HEK293 (cell line): ENCODE measurements around the gene STARD3.
A peak's percentile ranks its signal among the peaks of the same experiment; 100 is the strongest.

ENCODE experiments used
- CTCF ChIA-PET: fragments of 350-600 bp; formaldehyde crosslinking; extraction: SDS; loops from one replicate; lab custom pipeline; 2021; ENCODE audit warnings: antibody characterized with exemption; lab: Yijun Ruan, JAX
- POLR2A ChIA-PET: fragments of 300-600 bp; formaldehyde crosslinking; extraction: SDS; loops from one replicate; lab custom pipeline; 2020; ENCODE audit warnings: antibody characterized with exemption, inconsistent platforms; lab: Yijun Ruan, JAX
- H3K27ac ChIP-seq: fragments of 200-500 bp; sonication (Bioruptor generic); 2 replicates; pipeline ENCODE4 v1.5.1; 2014; ENCODE audit warnings: low read depth, low read length, control low read depth, inconsistent platforms; ENCODE audit errors: extremely low read depth
- H3K36me3 ChIP-seq, 2 experiments: fragments of 200-500 bp in 1 of 2; sonication (Bioruptor generic) in 1 of 2; 1 replicate in 1 of 2; 2 replicates in 1 of 2; pipeline ENCODE4 v1.5.1; 2014 to 2017; ENCODE audit warnings: inconsistent platforms in 2 of 2, low read length in 2 of 2; ENCODE audit not compliant: control insufficient read depth in 2 of 2, insufficient read depth in 1 of 2
- H3K4me1 ChIP-seq: fragments of 200-500 bp; sonication (Bioruptor generic); 2 replicates; pipeline ENCODE4 v1.5.1; 2014; ENCODE audit warnings: mild to moderate bottlenecking, low read length, inconsistent platforms; ENCODE audit not compliant: control insufficient read depth, insufficient read depth
- H3K4me3 ChIP-seq: 2 replicates; pipeline ENCODE4 v1.5.1; 2011; ENCODE audit warnings: low read depth, mild to moderate bottlenecking, control low read depth, low read length, moderate library complexity
- H3K9me3 ChIP-seq: fragments of 200-500 bp; sonication (Bioruptor generic); 2 replicates; pipeline ENCODE4 v1.5.1; 2014; ENCODE audit warnings: low read depth, low read length, inconsistent platforms; ENCODE audit not compliant: control insufficient read depth, insufficient read depth
- ELK4 ChIP-seq: IDR thresholded peaks from 2 replicates; pipeline ENCODE4 v1.6.1; 2011; ENCODE audit warnings: mild to moderate bottlenecking, low read depth, low read length, borderline replicate concordance
- HOXC10 ChIP-seq: sonication (generic); formaldehyde crosslinking; IDR thresholded peaks from 2 replicates; pipeline ENCODE4 v1.8.1; 2023; ENCODE audit warnings: mild to moderate bottlenecking, missing genetic modification reagents
- IKZF3 ChIP-seq: fragments of 450-650 bp; IDR thresholded peaks from 2 replicates; pipeline ENCODE4 v1.5.0; 2018; ENCODE audit warnings: missing biosample characterization, mild to moderate bottlenecking, missing genetic modification characterization, moderate library complexity
- KLF7 ChIP-seq: fragments of 450-650 bp; formaldehyde crosslinking; IDR thresholded peaks from 2 replicates; pipeline ENCODE4 v1.5.1; 2016; ENCODE audit warnings: missing biosample characterization, missing genetic modification characterization, borderline replicate concordance
- OSR2 ChIP-seq: fragments of 450-650 bp; formaldehyde crosslinking; IDR thresholded peaks from 2 replicates; pipeline ENCODE4 v1.5.1; 2016; ENCODE audit warnings: missing biosample characterization, missing genetic modification characterization
- PATZ1 ChIP-seq: fragments of 450-650 bp; formaldehyde crosslinking; IDR thresholded peaks from 2 replicates; pipeline ENCODE4 v1.5.1; 2016; ENCODE audit warnings: missing biosample characterization, missing genetic modification characterization
- SP7 ChIP-seq: fragments of 450-650 bp; formaldehyde crosslinking; IDR thresholded peaks from 2 replicates; pipeline ENCODE4 v1.5.1; 2016; ENCODE audit warnings: missing biosample characterization, missing genetic modification characterization
- YY2 ChIP-seq: fragments of 450-650 bp; formaldehyde crosslinking; IDR thresholded peaks from 2 replicates; pipeline ENCODE4 v1.5.1; 2016; ENCODE audit warnings: missing biosample characterization, missing genetic modification characterization
- ZBTB26 ChIP-seq: fragments of 450-650 bp; formaldehyde crosslinking; optimal IDR thresholded peaks from 2 replicates; pipeline ENCODE3; 2016; ENCODE audit warnings: missing biosample characterization, mild to moderate bottlenecking, missing genetic modification characterization
- ZBTB48 ChIP-seq: fragments of 450-650 bp; formaldehyde crosslinking; IDR thresholded peaks from 2 replicates; pipeline ENCODE4 v1.5.1; 2016; ENCODE audit warnings: missing biosample characterization, missing genetic modification characterization
- ZBTB8A ChIP-seq: fragments of 450-650 bp; formaldehyde crosslinking; IDR thresholded peaks from 2 replicates; pipeline ENCODE4 v1.5.1; 2016; ENCODE audit warnings: missing biosample characterization, missing genetic modification characterization
- ZFP41 ChIP-seq: fragments of 450-650 bp; formaldehyde crosslinking; IDR thresholded peaks from 2 replicates; pipeline ENCODE4 v1.5.1; 2016; ENCODE audit warnings: missing biosample characterization, missing genetic modification characterization, borderline replicate concordance
- ZNF133 ChIP-seq: fragments of 450-650 bp; formaldehyde crosslinking; IDR thresholded peaks from 2 replicates; pipeline ENCODE4 v1.5.1; 2016; ENCODE audit warnings: missing biosample characterization, missing genetic modification characterization
- ZNF175 ChIP-seq: fragments of 450-650 bp; formaldehyde crosslinking; IDR thresholded peaks from 2 replicates; pipeline ENCODE4 v1.5.1; 2016; ENCODE audit warnings: missing biosample characterization, missing genetic modification characterization
- ZNF341 ChIP-seq: fragments of 450-650 bp; formaldehyde crosslinking; IDR thresholded peaks from 2 replicates; pipeline ENCODE4; 2016; ENCODE audit warnings: low read depth, missing biosample characterization, missing genetic modification characterization
- ZNF366 ChIP-seq: fragments of 450-650 bp; formaldehyde crosslinking; conservative IDR thresholded peaks from 2 replicates; pipeline ENCODE4 v1.5.1; 2016; ENCODE audit warnings: missing biosample characterization, missing genetic modification characterization
- ZNF423 ChIP-seq: fragments of 450-650 bp; formaldehyde crosslinking; IDR thresholded peaks from 2 replicates; pipeline ENCODE4 v1.5.1; 2016; ENCODE audit warnings: missing biosample characterization, missing genetic modification characterization
- ZNF426 ChIP-seq: fragments of 450-650 bp; formaldehyde crosslinking; IDR thresholded peaks from 2 replicates; pipeline ENCODE4 v1.5.1; 2017; ENCODE audit warnings: missing biosample characterization, missing genetic modification characterization, mild to moderate bottlenecking, inconsistent platforms, moderate library complexity
- ZNF433 ChIP-seq: fragments of 450-650 bp; formaldehyde crosslinking; IDR thresholded peaks from 2 replicates; pipeline ENCODE4 v1.5.1; 2016; ENCODE audit warnings: missing biosample characterization, missing genetic modification characterization, low read depth
- ZNF513 ChIP-seq: fragments of 450-650 bp; IDR thresholded peaks from 2 replicates; pipeline ENCODE4 v1.5.1; 2018; ENCODE audit warnings: missing biosample characterization, missing genetic modification characterization
- ZNF530 ChIP-seq: fragments of 450-650 bp; formaldehyde crosslinking; IDR thresholded peaks from 2 replicates; pipeline ENCODE4 v1.5.1; 2016; ENCODE audit warnings: low read depth, missing biosample characterization, missing genetic modification characterization
- ZNF555 ChIP-seq: fragments of 450-650 bp; formaldehyde crosslinking; conservative IDR thresholded peaks from 2 replicates; pipeline ENCODE4 v1.5.1; 2017; ENCODE audit warnings: missing biosample characterization, mild to moderate bottlenecking, missing genetic modification characterization, inconsistent platforms
- ZNF558 ChIP-seq: fragments of 450-650 bp; formaldehyde crosslinking; IDR thresholded peaks from 2 replicates; pipeline ENCODE4 v1.5.1; 2016; ENCODE audit warnings: missing biosample characterization, missing genetic modification characterization
- ZNF561 ChIP-seq: fragments of 450-650 bp; IDR thresholded peaks from 2 replicates; pipeline ENCODE4 v1.5.1; 2018; ENCODE audit warnings: missing biosample characterization, missing genetic modification characterization, borderline replicate concordance
- ZNF692 ChIP-seq: fragments of 450-650 bp; formaldehyde crosslinking; IDR thresholded peaks from 2 replicates; pipeline ENCODE4 v1.5.1; 2016; ENCODE audit warnings: missing biosample characterization, missing genetic modification characterization
- ZSCAN30 ChIP-seq: fragments of 450-650 bp; IDR thresholded peaks from 2 replicates; pipeline ENCODE4 v1.5.1; 2018; ENCODE audit warnings: missing biosample characterization, mild to moderate bottlenecking, missing genetic modification characterization, moderate library complexity
- ZSCAN5A ChIP-seq: fragments of 450-650 bp; formaldehyde crosslinking; IDR thresholded peaks from 2 replicates; pipeline ENCODE4 v1.5.1; 2016; ENCODE audit warnings: missing biosample characterization, missing genetic modification characterization

STARD3 gene

GRCh38 chr17:39617446-39618245, 19.3 kb upstream of the STARD3 start (continued):
- peak; percentile 92 for TF ChIP-seq ZBTB8A
- no peak for TF ChIP-seq ZNF423 (tag by site-specific recombination)
- TF ChIP-seq OSR2 (tag by site-specific recombination): 0 out of 2 replicates have a peak, but pooled peaks have one; percentile 40
- no peak for TF ChIP-seq ZNF433
- TF ChIP-seq PATZ1 (tag by site-specific recombination): peak; percentile 59
- no peak for TF ChIP-seq KLF7 (tag by site-specific recombination)
- TF ChIP-seq SP7: peak; percentile 13; the same call in 1 of the 2 replicates

GRCh38 chr17:39618246-39618913, 18.6 kb upstream of the STARD3 start:
- H3K9me3 ChIP-seq: no peaks in the 10 kb centered on the region
- H3K4me3 ChIP-seq: peak overlapping the region; percentile 38
- H3K4me1 ChIP-seq: peaks cover 4% of the 10 kb centered on the region
- POLR2A ChIA-PET: interaction anchor here (0.6 to 2.1 kb wide), 4 partner anchors 13 to 373 kb away, joined by 3 to 6 read pairs (median 4); no protein-coding TSS in a partner anchor
- H3K27ac ChIP-seq: peak overlapping the region; percentile 50; the same call in 1 of the 2 replicates
- CTCF ChIA-PET: interaction anchor here (0.6 to 11.8 kb wide), 12 partner anchors 12 to 635 kb away, joined by 3 to 475 read pairs (median 6); partner anchors contain the start of genes PNMT, STARD3 and TCAP
- no peaks in the 10 kb centered on the region for H3K36me3 ChIP-seq
- TF ChIP-seq ZNF175 (tag by site-specific recombination): no peak
- TF ChIP-seq ELK4: no peak
- TF ChIP-seq ZNF561 (tag by site-specific recombination): no peak
- TF ChIP-seq IKZF3 (tag by site-specific recombination): peak; percentile 48; the same call in 1 of the 2 replicates
- TF ChIP-seq ZNF341 (tag by site-specific recombination): peak; percentile 51; the same call in 1 of the 2 replicates
- TF ChIP-seq ZBTB26: peak; percentile 47
- TF ChIP-seq ZSCAN30 (tag by site-specific recombination): no peak
- TF ChIP-seq ZNF692 (tag by site-specific recombination): 0 out of 2 replicates have a peak, but pooled peaks have one; percentile 54
- TF ChIP-seq ZNF555: no peak
- no peak for TF ChIP-seq ZNF426 (tag by site-specific recombination)
- TF ChIP-seq ZSCAN5A (tag by site-specific recombination): no peak
- TF ChIP-seq ZNF513 (tag by site-specific recombination): no peak
- TF ChIP-seq HOXC10: no peak
- no peak for TF ChIP-seq ZFP41 (tag by site-specific recombination)
- TF ChIP-seq ZNF558: no peak
- no peak for TF ChIP-seq ZNF530 (tag by site-specific recombination)
- TF ChIP-seq ZBTB48 (tag by site-specific recombination): no peak
- TF ChIP-seq ZNF133 (tag by site-specific recombination): no peak
- peak; percentile 42; the same call in 1 of the 2 replicates for TF ChIP-seq ZNF366 (tag by site-specific recombination)
- no peak for TF ChIP-seq YY2 (tag by site-specific recombination)
